ENCODE data around the gene TMEM79.
"Not testable (repeated sequence)": the region's sequence is repeated elsewhere in the genome, so short reads cannot be mapped to it uniquely, and the experiment has no call there.

Gene TMEM79

GRCh38 chr1:156303241-156303640, 19.1 kb downstream of the TMEM79 start:
- DNase-seq (ENCODE audit: low spot score), result no peak

GRCh38 chr1:156305215-156305614, 21.1 kb downstream of the TMEM79 start:
- DNase-seq (ENCODE audit: low spot score), result no peak

GRCh38 chr1:156308078-156308477, 24.0 kb downstream of the TMEM79 start:
- no peak for DNase-seq (ENCODE audit: low spot score)

GRCh38 chr1:156310962-156311361, 26.8 kb downstream of the TMEM79 start:
- no peak for DNase-seq (ENCODE audit: low spot score)

GRCh38 chr1:156316909-156317308, 32.8 kb downstream of the TMEM79 start:
- DNase-seq (ENCODE audit: low spot score), result no peak

- DNase-seq (ENCODE audit: low spot score), result no peak
These were observed 35.5 kb downstream of the TMEM79 start for GRCh38 chr1:156319664-156320063.

GRCh38 chr1:156320560-156320959, 36.4 kb downstream of the TMEM79 start:
- DNase-seq (ENCODE audit: low spot score), result no peak

- not testable (repeated sequence) for DNase-seq (ENCODE audit: low spot score)
These were observed 39.1 kb downstream of the TMEM79 start for GRCh38 chr1:156323179-156323578.

- no peak for DNase-seq (ENCODE audit: low spot score)
These were observed 52.1 kb downstream of the TMEM79 start for GRCh38 chr1:156336242-156336641.

GRCh38 chr1:156337052-156337887, 53.1 kb downstream of the TMEM79 start:
- no peak for DNase-seq (ENCODE audit: low spot score)

- DNase-seq (ENCODE audit: low spot score), result no peak
These were observed 53.7 kb downstream of the TMEM79 start for GRCh38 chr1:156337888-156338179.

- DNase-seq (ENCODE audit: low spot score), result peak; percentile 100
These were observed 54.3 kb downstream of the TMEM79 start, which contains the start of the genes CCT3 and TSACC for GRCh38 chr1:156338180-156338976. Gene CCT3, minus strand, starts transcription at chr1:156338292. Its CDS starts 108 bp downstream, at chr1:156338184. Gene TSACC, plus strand, starts transcription at chr1:156338526. Its CDS starts 1,232 bp downstream, at chr1:156339758.

Data from left forelimb (tissue), 1 donor.